Panc1 (cell line): ENCODE measurements around the gene MBD4. TPM values are rescaled to one million over a fixed set of nuclear protein-coding genes. Genes with fewer than 3 reads are reported as not detected.

ENCODE experiments used
- ATAC-seq: fragments of 200-7000 bp; cut with Tn5 transposase; 2 replicates; pipeline ENCODE4 v1.9.1; 2020; ENCODE audit warnings: mild to moderate bottlenecking, moderate library complexity
- BruUV-seq: library from RNA; stranded (reverse); fragments of 400-500 nt; replicated peaks from 2 replicates; lab custom pipeline; 2021; lab: Mats Ljungman, UMichigan
- CTCF ChIA-PET: fragments of 300-600 bp; sonication (Branson Sonifier 250); formaldehyde crosslinking; loops from one replicate; lab custom pipeline; 2022; ENCODE audit warnings: antibody characterized with exemption; lab: Charles Lee
- POLR2A ChIA-PET: fragments of 300-600 bp; sonication (Branson Sonifier 250); formaldehyde crosslinking; loops from one replicate; lab custom pipeline; 2022; ENCODE audit warnings: antibody characterized with exemption; lab: Charles Lee
- DNase-seq: peaks from one replicate; pipeline ENCODE4 v3.0.0-alpha.2; 2010; ENCODE audit warnings: low read depth, low spot score
- H3K27ac ChIP-seq: 2 replicates; pipeline ENCODE4 v1.5.1; 2011; ENCODE audit warnings: mild to moderate bottlenecking, low read length, inconsistent platforms
- H3K27me3 ChIP-seq: fragments of 200-500 bp; sonication (Bioruptor generic); 2 replicates; pipeline ENCODE4 v1.6.0; 2014; ENCODE audit warnings: low read length, inconsistent platforms; ENCODE audit not compliant: control insufficient read depth, insufficient read depth
- H3K36me3 ChIP-seq: fragments of 200-500 bp; sonication (Bioruptor generic); 2 replicates; pipeline ENCODE4 v1.5.1; 2014; ENCODE audit warnings: inconsistent platforms, mild to moderate bottlenecking, low read length, moderate library complexity; ENCODE audit not compliant: control insufficient read depth, insufficient read depth
- H3K4me1 ChIP-seq: 2 replicates; pipeline ENCODE4 v1.5.1; 2011; ENCODE audit warnings: inconsistent platforms, mild to moderate bottlenecking, low read length, moderate library complexity; ENCODE audit not compliant: control insufficient read depth, insufficient read depth
- H3K4me3 ChIP-seq, 2 experiments: 2 replicates each; pipeline ENCODE4 v1.5.1; 2011 to 2012; ENCODE audit warnings: low read depth in 2 of 2, low read length in 2 of 2, mild to moderate bottlenecking in 2 of 2, inconsistent platforms in 1 of 2, moderate library complexity in 1 of 2
- H3K9me3 ChIP-seq: fragments of 200-500 bp; sonication (Bioruptor generic); 2 replicates; pipeline ENCODE4 v1.5.1; 2014; ENCODE audit warnings: low read depth, mild to moderate bottlenecking, inconsistent platforms, low read length, moderate library complexity; ENCODE audit not compliant: control insufficient read depth, insufficient read depth
- POLR2AphosphoS5 ChIP-seq: IDR thresholded peaks from 2 replicates; pipeline ENCODE4 v1.6.1; 2012; ENCODE audit warnings: mild to moderate bottlenecking, low read depth, low read length, moderate library complexity
- SIN3A ChIP-seq: IDR thresholded peaks from 2 replicates; pipeline ENCODE4 v1.6.1; 2012; ENCODE audit warnings: low read depth, mild to moderate bottlenecking, low read length, moderate library complexity, borderline replicate concordance; ENCODE audit not compliant: insufficient read depth
- TCF7L2 ChIP-seq: IDR thresholded peaks from 2 replicates; pipeline ENCODE4 v1.6.1; 2011; ENCODE audit warnings: mild to moderate bottlenecking, low read depth, low read length, inconsistent platforms
- in situ Hi-C: cut with HindIII; loops from 2 replicates; pipeline ENCODE4 v1.10.0; 2016; ENCODE audit warnings: low sequenced_read_pairs, low pct_unique_long_range_greater_than_20kb
- intact Hi-C: fragments of 100-400 bp; cut with micrococcal nuclease; formaldehyde crosslinking; loops from one replicate; pipeline ENCODE4 v1.10.0; 2022; ENCODE audit not compliant: unreplicated experiment
- total RNA-seq: library from RNA; stranded (reverse); gene quantifications from one replicate; pipeline ENCODE4 v1.2.1, GENCODE V29; 2021; ENCODE audit not compliant: unreplicated experiment
- TF ChIP-seq, protein P1 (sequence below), 2 experiments: IDR thresholded peaks; 2 replicates each; pipeline ENCODE4 v1.6.1; 2011 to 2012; ENCODE audit warnings: low read depth in 2 of 2, control low read depth in 1 of 2, low read length in 1 of 2, mild to moderate bottlenecking in 1 of 2, moderate library complexity in 1 of 2; ENCODE audit not compliant: insufficient read depth in 1 of 2
- TF ChIP-seq, protein P2 (sequence below): fragments of 450-650 bp; IDR thresholded peaks from 2 replicates; pipeline ENCODE4 v1.5.1; 2017; ENCODE audit warnings: mild to moderate bottlenecking

MBD4 gene
- total RNA-seq, 1 experiment from 2014 or later = 44.7 TPM

DNA sequence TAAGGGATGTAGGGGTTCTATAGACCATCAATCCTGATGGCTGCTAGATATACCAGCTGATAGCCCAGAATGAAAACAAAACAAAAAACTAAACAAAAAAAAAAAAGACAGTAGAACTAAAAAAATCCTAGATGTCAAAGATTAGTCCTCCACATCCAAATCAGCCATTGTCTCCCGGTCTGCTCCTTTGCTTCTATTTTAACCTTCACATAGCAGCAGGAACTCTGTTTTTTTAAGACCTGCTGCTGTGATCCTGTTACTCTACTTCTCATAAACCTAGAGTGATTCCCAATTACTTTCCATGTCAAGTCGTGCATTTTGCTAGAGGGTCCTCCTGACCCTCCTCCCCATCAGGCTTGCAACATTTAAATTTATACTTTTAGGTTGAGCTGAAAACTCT lies 2.7 kb upstream of the MBD4 start:
- POLR2A ChIA-PET = no interaction called here
- CTCF ChIA-PET = interaction anchor here (0.5 kb wide), 1 partner anchor 37 kb away, joined by 3 read pairs; no protein-coding TSS in a partner anchor
- BruUV-seq = no TSS peak
- ATAC-seq = no peak
- no peak overlapping the region for H3K4me3 ChIP-seq
- H3K9me3 ChIP-seq = no peaks in the 10 kb centered on the region
- intact Hi-C loops = no loop called here
- in situ Hi-C loops = no loop called here
- TF ChIP-seq TCF7L2 (no peak), POLR2AphosphoS5 (no peak), SIN3A (no peak)
- DNase-seq = no peak
- H3K27me3 ChIP-seq = no peaks in the 10 kb centered on the region
- no peak overlapping the region for H3K27ac ChIP-seq
- peaks cover 7% of the 10 kb centered on the region for H3K36me3 ChIP-seq
- H3K4me1 ChIP-seq = peaks cover 33% of the 10 kb centered on the region

DNA sequence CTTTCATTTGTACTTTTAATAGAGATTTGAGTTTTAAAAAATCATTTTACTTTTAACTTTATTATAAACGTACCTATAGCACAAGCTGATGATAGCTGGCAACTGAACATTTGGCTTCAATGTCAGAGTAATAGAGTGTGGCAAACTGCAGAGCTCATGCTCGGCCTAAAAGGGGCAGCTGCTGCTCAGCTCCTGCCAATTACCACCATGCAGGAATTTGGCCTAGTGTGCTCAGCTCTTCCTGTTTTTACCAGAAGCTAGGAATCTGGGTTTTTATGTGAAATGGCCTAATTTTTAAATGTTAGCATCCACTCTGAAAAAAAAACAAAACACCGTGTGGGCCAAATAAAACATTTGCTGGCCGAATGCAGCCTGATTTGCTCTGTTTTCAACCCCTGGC lies 2.0 kb upstream of the MBD4 start:
- Histone ChIP-seq H3K27me3 (no peaks in the 10 kb centered on the region), H3K4me1 (peaks cover 35% of the 10 kb centered on the region), H3K27ac (peak overlapping the region; percentile 98; the same call in 1 of the 2 replicates), H3K9me3 (no peaks in the 10 kb centered on the region), H3K4me3 (peak overlapping the region in 1 of 2 experiments; percentile 97; a peak in 1 of 4 replicates), H3K36me3 (peaks cover 14% of the 10 kb centered on the region)
- ChIA-PET POLR2A (interaction anchor here (0.6 kb wide), 1 partner anchor 125 kb away, joined by 4 read pairs; a partner anchor contains a TSS), CTCF (no interaction called here)
- BruUV-seq = no TSS peak
- in situ Hi-C loops = no loop called here
- DNase-seq (no peak), ATAC-seq (no peak)
- intact Hi-C loops = no loop called here
- no peak for TF ChIP-seq TCF7L2
- no peak for TF ChIP-seq POLR2AphosphoS5
- TF ChIP-seq SIN3A = no peak
- TF ChIP-seq, protein P1, sequence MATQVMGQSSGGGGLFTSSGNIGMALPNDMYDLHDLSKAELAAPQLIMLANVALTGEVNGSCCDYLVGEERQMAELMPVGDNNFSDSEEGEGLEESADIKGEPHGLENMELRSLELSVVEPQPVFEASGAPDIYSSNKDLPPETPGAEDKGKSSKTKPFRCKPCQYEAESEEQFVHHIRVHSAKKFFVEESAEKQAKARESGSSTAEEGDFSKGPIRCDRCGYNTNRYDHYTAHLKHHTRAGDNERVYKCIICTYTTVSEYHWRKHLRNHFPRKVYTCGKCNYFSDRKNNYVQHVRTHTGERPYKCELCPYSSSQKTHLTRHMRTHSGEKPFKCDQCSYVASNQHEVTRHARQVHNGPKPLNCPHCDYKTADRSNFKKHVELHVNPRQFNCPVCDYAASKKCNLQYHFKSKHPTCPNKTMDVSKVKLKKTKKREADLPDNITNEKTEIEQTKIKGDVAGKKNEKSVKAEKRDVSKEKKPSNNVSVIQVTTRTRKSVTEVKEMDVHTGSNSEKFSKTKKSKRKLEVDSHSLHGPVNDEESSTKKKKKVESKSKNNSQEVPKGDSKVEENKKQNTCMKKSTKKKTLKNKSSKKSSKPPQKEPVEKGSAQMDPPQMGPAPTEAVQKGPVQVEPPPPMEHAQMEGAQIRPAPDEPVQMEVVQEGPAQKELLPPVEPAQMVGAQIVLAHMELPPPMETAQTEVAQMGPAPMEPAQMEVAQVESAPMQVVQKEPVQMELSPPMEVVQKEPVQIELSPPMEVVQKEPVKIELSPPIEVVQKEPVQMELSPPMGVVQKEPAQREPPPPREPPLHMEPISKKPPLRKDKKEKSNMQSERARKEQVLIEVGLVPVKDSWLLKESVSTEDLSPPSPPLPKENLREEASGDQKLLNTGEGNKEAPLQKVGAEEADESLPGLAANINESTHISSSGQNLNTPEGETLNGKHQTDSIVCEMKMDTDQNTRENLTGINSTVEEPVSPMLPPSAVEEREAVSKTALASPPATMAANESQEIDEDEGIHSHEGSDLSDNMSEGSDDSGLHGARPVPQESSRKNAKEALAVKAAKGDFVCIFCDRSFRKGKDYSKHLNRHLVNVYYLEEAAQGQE (IDR thresholded peaks at IDR 0.05; ENCODE audit: insufficient read depth in 1 of 2, low read depth in 2 of 2, low read length in 1 of 2) = no peak

DNA sequence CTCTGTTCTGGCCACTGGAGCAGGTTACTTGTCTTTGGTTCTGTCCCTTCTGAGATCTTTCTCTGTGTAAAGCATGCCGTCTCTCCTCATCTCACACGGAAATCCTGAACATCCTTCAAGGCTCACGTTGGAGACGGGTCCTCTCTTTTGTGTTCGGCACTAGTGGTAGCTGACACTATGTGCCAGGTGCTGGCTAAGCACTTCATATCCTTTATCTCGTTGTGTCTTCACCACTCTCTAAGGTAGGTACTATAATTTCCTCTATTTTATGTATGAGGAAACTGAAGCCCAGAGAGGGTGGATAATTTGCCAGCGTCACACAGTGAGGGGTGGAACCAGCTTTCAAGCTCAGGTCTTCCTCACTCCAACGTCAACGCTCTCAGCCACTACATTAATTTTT lies 1.5 kb upstream of the MBD4 start:
- H3K9me3 ChIP-seq = no peaks in the 10 kb centered on the region
- ChIA-PET CTCF (interaction anchor here (0.6 to 3.1 kb wide), 2 partner anchors 57 to 125 kb away, joined by 3 to 10 read pairs; a partner anchor contains a TSS), POLR2A (interaction anchor here (0.6 kb wide), 3 partner anchors 14 to 613 kb away, joined by 3 to 8 read pairs (median 4); a partner anchor contains a TSS)
- peak overlapping the region; percentile 98 for H3K27ac ChIP-seq
- DNase-seq (no peak), ATAC-seq (no peak)
- TSS peak; percentile 75 for BruUV-seq
- H3K27me3 ChIP-seq = no peaks in the 10 kb centered on the region
- H3K4me1 ChIP-seq = peaks cover 35% of the 10 kb centered on the region
- in situ Hi-C loops = no loop called here
- intact Hi-C loops = no loop called here
- TF ChIP-seq POLR2AphosphoS5 (no peak), SIN3A (no peak), TCF7L2 (no peak)
- TF ChIP-seq, protein P1 (IDR thresholded peaks at IDR 0.05; ENCODE audit: insufficient read depth in 1 of 2, low read depth in 2 of 2, low read length in 1 of 2) = no peak
- TF ChIP-seq, protein P2, sequence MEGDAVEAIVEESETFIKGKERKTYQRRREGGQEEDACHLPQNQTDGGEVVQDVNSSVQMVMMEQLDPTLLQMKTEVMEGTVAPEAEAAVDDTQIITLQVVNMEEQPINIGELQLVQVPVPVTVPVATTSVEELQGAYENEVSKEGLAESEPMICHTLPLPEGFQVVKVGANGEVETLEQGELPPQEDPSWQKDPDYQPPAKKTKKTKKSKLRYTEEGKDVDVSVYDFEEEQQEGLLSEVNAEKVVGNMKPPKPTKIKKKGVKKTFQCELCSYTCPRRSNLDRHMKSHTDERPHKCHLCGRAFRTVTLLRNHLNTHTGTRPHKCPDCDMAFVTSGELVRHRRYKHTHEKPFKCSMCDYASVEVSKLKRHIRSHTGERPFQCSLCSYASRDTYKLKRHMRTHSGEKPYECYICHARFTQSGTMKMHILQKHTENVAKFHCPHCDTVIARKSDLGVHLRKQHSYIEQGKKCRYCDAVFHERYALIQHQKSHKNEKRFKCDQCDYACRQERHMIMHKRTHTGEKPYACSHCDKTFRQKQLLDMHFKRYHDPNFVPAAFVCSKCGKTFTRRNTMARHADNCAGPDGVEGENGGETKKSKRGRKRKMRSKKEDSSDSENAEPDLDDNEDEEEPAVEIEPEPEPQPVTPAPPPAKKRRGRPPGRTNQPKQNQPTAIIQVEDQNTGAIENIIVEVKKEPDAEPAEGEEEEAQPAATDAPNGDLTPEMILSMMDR = no peak
- peak overlapping the region; percentile 67 to 97 for H3K4me3 ChIP-seq
- H3K36me3 ChIP-seq = peaks cover 20% of the 10 kb centered on the region
